Panc1 (cell line): ENCODE results near the gene EPOP. TPM values are rescaled to one million over a fixed set of nuclear protein-coding genes. Genes with fewer than 3 reads are reported as not detected.
"Not testable (repeated sequence)": the region's sequence is repeated elsewhere in the genome, so short reads cannot be mapped to it uniquely, and the experiment has no call there.

Source experiments
- ATAC-seq: fragments of 200-7000 bp; cut with Tn5 transposase; 2 replicates; pipeline ENCODE4 v1.9.1; 2020; ENCODE audit warnings: mild to moderate bottlenecking, moderate library complexity
- BruUV-seq: library from RNA; stranded (reverse); fragments of 400-500 nt; replicated peaks from 2 replicates; lab custom pipeline; 2021; lab: Mats Ljungman, UMichigan
- CTCF ChIA-PET: fragments of 300-600 bp; sonication (Branson Sonifier 250); formaldehyde crosslinking; loops from one replicate; lab custom pipeline; 2022; ENCODE audit warnings: antibody characterized with exemption; lab: Charles Lee
- POLR2A ChIA-PET: fragments of 300-600 bp; sonication (Branson Sonifier 250); formaldehyde crosslinking; loops from one replicate; lab custom pipeline; 2022; ENCODE audit warnings: antibody characterized with exemption; lab: Charles Lee
- DNase-seq: peaks from one replicate; pipeline ENCODE4 v3.0.0-alpha.2; 2010; ENCODE audit warnings: low read depth, low spot score
- H3K27ac ChIP-seq: 2 replicates; pipeline ENCODE4 v1.5.1; 2011; ENCODE audit warnings: mild to moderate bottlenecking, low read length, inconsistent platforms
- H3K27me3 ChIP-seq: fragments of 200-500 bp; sonication (Bioruptor generic); 2 replicates; pipeline ENCODE4 v1.6.0; 2014; ENCODE audit warnings: low read length, inconsistent platforms; ENCODE audit not compliant: control insufficient read depth, insufficient read depth
- H3K36me3 ChIP-seq: fragments of 200-500 bp; sonication (Bioruptor generic); 2 replicates; pipeline ENCODE4 v1.5.1; 2014; ENCODE audit warnings: inconsistent platforms, mild to moderate bottlenecking, low read length, moderate library complexity; ENCODE audit not compliant: control insufficient read depth, insufficient read depth
- H3K4me1 ChIP-seq: 2 replicates; pipeline ENCODE4 v1.5.1; 2011; ENCODE audit warnings: inconsistent platforms, mild to moderate bottlenecking, low read length, moderate library complexity; ENCODE audit not compliant: control insufficient read depth, insufficient read depth
- H3K4me3 ChIP-seq, 2 experiments: 2 replicates each; pipeline ENCODE4 v1.5.1; 2011 to 2012; ENCODE audit warnings: low read depth in 2 of 2, low read length in 2 of 2, mild to moderate bottlenecking in 2 of 2, inconsistent platforms in 1 of 2, moderate library complexity in 1 of 2
- H3K9me3 ChIP-seq: fragments of 200-500 bp; sonication (Bioruptor generic); 2 replicates; pipeline ENCODE4 v1.5.1; 2014; ENCODE audit warnings: low read depth, mild to moderate bottlenecking, inconsistent platforms, low read length, moderate library complexity; ENCODE audit not compliant: control insufficient read depth, insufficient read depth
- CTCF ChIP-seq: fragments of 450-650 bp; IDR thresholded peaks from 2 replicates; pipeline ENCODE4 v1.5.1; 2017; ENCODE audit warnings: mild to moderate bottlenecking
- POLR2AphosphoS5 ChIP-seq: IDR thresholded peaks from 2 replicates; pipeline ENCODE4 v1.6.1; 2012; ENCODE audit warnings: mild to moderate bottlenecking, low read depth, low read length, moderate library complexity
- REST ChIP-seq, 2 experiments: IDR thresholded peaks; 2 replicates each; pipeline ENCODE4 v1.6.1; 2011 to 2012; ENCODE audit warnings: low read depth in 2 of 2, control low read depth in 1 of 2, low read length in 1 of 2, mild to moderate bottlenecking in 1 of 2, moderate library complexity in 1 of 2; ENCODE audit not compliant: insufficient read depth in 1 of 2
- SIN3A ChIP-seq: IDR thresholded peaks from 2 replicates; pipeline ENCODE4 v1.6.1; 2012; ENCODE audit warnings: low read depth, mild to moderate bottlenecking, low read length, moderate library complexity, borderline replicate concordance; ENCODE audit not compliant: insufficient read depth
- TCF7L2 ChIP-seq: IDR thresholded peaks from 2 replicates; pipeline ENCODE4 v1.6.1; 2011; ENCODE audit warnings: mild to moderate bottlenecking, low read depth, low read length, inconsistent platforms
- in situ Hi-C: cut with HindIII; loops from 2 replicates; pipeline ENCODE4 v1.10.0; 2016; ENCODE audit warnings: low sequenced_read_pairs, low pct_unique_long_range_greater_than_20kb
- intact Hi-C: fragments of 100-400 bp; cut with micrococcal nuclease; formaldehyde crosslinking; loops from one replicate; pipeline ENCODE4 v1.10.0; 2022; ENCODE audit not compliant: unreplicated experiment
- total RNA-seq: library from RNA; stranded (reverse); gene quantifications from one replicate; pipeline ENCODE4 v1.2.1, GENCODE V29; 2021; ENCODE audit not compliant: unreplicated experiment

Gene EPOP
- total RNA-seq, 1 experiment from 2014 or later: 19.9 TPM

DNA sequence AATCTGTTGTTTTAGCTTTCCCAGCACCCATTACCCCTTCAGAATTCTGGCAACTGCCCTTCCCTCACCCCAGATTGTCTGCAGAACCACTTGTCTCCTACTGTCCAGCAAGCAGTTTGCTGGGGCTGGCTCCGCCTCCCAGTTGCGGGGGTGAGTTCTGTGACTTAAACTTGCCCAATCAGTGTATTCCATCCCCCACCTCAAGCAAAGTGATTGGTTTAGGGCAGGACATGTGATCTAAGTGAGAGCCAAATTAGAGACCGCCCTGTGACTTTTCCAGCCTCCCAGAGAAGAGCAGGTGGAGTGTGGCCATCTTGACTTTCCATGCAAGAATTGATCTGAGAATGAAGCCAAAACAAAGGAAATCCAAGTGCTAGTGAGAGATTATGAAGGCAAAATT, 46.3 kb downstream of the EPOP start:
- H3K27ac ChIP-seq: no peak overlapping the region
- peak; percentile 48; the same call in 1 of the 2 replicates for ATAC-seq
- BruUV-seq: no TSS peak
- ChIA-PET CTCF (interaction anchor here (0.5 kb wide), 1 partner anchor 1329 kb away, joined by 5 read pairs; no protein-coding TSS in a partner anchor), POLR2A (no interaction called here)
- no peaks in the 10 kb centered on the region for H3K4me1 ChIP-seq
- no peaks in the 10 kb centered on the region for H3K27me3 ChIP-seq
- H3K9me3 ChIP-seq: no peaks in the 10 kb centered on the region
- TF ChIP-seq TCF7L2: no peak
- TF ChIP-seq REST (IDR thresholded peaks at IDR 0.05; ENCODE audit: insufficient read depth in 1 of 2, low read depth in 2 of 2, low read length in 1 of 2): no peak
- no peak for TF ChIP-seq SIN3A
- no peak for TF ChIP-seq CTCF
- TF ChIP-seq POLR2AphosphoS5: no peak
- in situ Hi-C loops: no loop called here
- no peaks in the 10 kb centered on the region for H3K36me3 ChIP-seq
- DNase-seq: no peak
- intact Hi-C loops: no loop called here
- no peak overlapping the region for H3K4me3 ChIP-seq

DNA sequence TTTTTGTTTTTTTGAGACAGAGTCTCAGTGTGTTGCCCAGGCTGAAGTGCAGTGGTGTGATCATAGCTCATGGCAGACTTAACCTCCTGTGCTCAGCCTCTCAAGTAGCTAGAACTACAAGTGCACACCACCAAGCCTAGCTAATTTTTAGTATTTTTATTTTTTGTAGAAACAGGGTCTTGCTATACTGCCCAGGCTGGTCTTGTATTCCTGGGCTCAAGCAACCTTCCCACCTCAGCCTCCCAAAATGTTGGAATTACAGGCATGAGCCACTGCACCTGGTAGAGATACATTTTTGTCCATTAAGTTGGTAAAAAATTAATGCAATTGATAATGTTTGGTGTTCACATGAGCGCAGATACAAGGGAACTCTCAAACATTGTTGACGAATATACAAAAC, 46.8 kb downstream of the EPOP start:
- Histone ChIP-seq H3K9me3 (no peaks in the 10 kb centered on the region), H3K27ac (no peak overlapping the region), H3K4me1 (no peaks in the 10 kb centered on the region), H3K27me3 (no peaks in the 10 kb centered on the region), H3K4me3 (no peak overlapping the region), H3K36me3 (no peaks in the 10 kb centered on the region)
- ATAC-seq: no peak
- no TSS peak for BruUV-seq
- TF ChIP-seq CTCF (no peak), REST (IDR thresholded peaks at IDR 0.05; ENCODE audit: insufficient read depth in 1 of 2, low read depth in 2 of 2, low read length in 1 of 2) (no peak), SIN3A (no peak), TCF7L2 (no peak), POLR2AphosphoS5 (no peak)
- intact Hi-C loops: no loop called here
- in situ Hi-C loops: no loop called here
- ChIA-PET POLR2A (no interaction called here), CTCF (no interaction called here)
- no peak for DNase-seq

- CTCF ChIA-PET, DNase-seq, POLR2A ChIA-PET, H3K4me1 ChIP-seq, H3K4me3 ChIP-seq, BruUV-seq, H3K27me3 ChIP-seq, H3K27ac ChIP-seq, intact Hi-C loops, H3K36me3 ChIP-seq, in situ Hi-C loops, H3K9me3 ChIP-seq, ATAC-seq: not testable (repeated sequence)
Observed at GRCh38 chr17:38626606-38627226, 48.0 kb downstream of the EPOP start.
